H1 (cell line): ENCODE measurements around the gene PRELID2. TPM values are rescaled to one million over a fixed set of nuclear protein-coding genes. Genes with fewer than 3 reads are reported as not detected.

ENCODE experiments used
- CTCF ChIA-PET: fragments of 300-600 bp; sonication (Branson Sonifier 250); formaldehyde crosslinking; loops from one replicate; lab custom pipeline; 2021; ENCODE audit not compliant: partially characterized antibody; lab: Charles Lee
- POLR2A ChIA-PET: fragments of 300-600 bp; sonication (Branson Sonifier 250); formaldehyde crosslinking; loops from one replicate; lab custom pipeline; 2021; ENCODE audit warnings: inconsistent platforms; ENCODE audit not compliant: partially characterized antibody; lab: Charles Lee
- DNase-seq, 2 experiments: peaks; one replicate each; pipeline versions ENCODE4 v3.0.0 to v3.0.0-alpha.2; 2010 to 2022; ENCODE audit warnings: low spot score in 2 of 2, low read depth in 1 of 2, mixed read lengths in 1 of 2
- FAIRE-seq: peaks from 2 replicates; lab custom pipeline; 2011; peaks lifted over from hg19 to GRCh38; lab: Jason Lieb, UNC
- H2AFZ ChIP-seq: 2 replicates; pipeline ENCODE4 v1.8.1; 2012; ENCODE audit warnings: low read length, inconsistent platforms
- H2AK5ac ChIP-seq: 2 replicates; pipeline ENCODE4 v1.6.1; 2013; ENCODE audit warnings: low read depth, low read length
- H2BK120ac ChIP-seq: replicated peaks from 2 replicates; pipeline ENCODE3; 2013; ENCODE audit warnings: low read depth, low read length, inconsistent platforms
- H2BK12ac ChIP-seq: 2 replicates; pipeline ENCODE4 v1.6.1; 2013; ENCODE audit warnings: low read depth, low read length
- H2BK15ac ChIP-seq: 2 replicates; pipeline ENCODE4 v1.6.1; 2013; ENCODE audit warnings: low read length
- H2BK20ac ChIP-seq: 2 replicates; pipeline ENCODE4 v1.6.1; 2013; ENCODE audit warnings: low read length
- H2BK5ac ChIP-seq: 2 replicates; pipeline ENCODE4 v1.6.1; 2013; ENCODE audit warnings: low read depth, low read length
- H3K14ac ChIP-seq: 2 replicates; pipeline ENCODE4 v1.6.1; 2013; ENCODE audit warnings: inconsistent platforms; ENCODE audit not compliant: insufficient read length
- H3K18ac ChIP-seq: 2 replicates; pipeline ENCODE4 v1.6.1; 2013; ENCODE audit warnings: low read length; ENCODE audit errors: extremely low read depth
- H3K23ac ChIP-seq: 2 replicates; pipeline ENCODE4 v1.6.1; 2013; ENCODE audit warnings: inconsistent platforms; ENCODE audit not compliant: insufficient read length
- H3K23me2 ChIP-seq: 2 replicates; pipeline ENCODE4 v1.6.1; 2013; ENCODE audit warnings: low read depth, low read length
- H3K27ac ChIP-seq: 2 replicates; pipeline ENCODE4 v1.6.1; 2011; ENCODE audit warnings: low read depth, low read length, inconsistent platforms
- H3K27me3 ChIP-seq, 4 experiments: replicated peaks in 1 of 4; 1 replicate in 1 of 4; 2 replicates in 3 of 4; pipeline versions ENCODE4 v1.6.1 to v1.8.1; 2011 to 2013; ENCODE audit warnings: low read length in 3 of 4, mild to moderate bottlenecking in 3 of 4, inconsistent platforms in 2 of 4, mixed read lengths in 2 of 4, moderate library complexity in 1 of 4; ENCODE audit not compliant: control insufficient read depth in 3 of 4, insufficient read depth in 3 of 4; ENCODE audit errors: extremely low read depth in 1 of 4
- H3K36me3 ChIP-seq, 4 experiments: 2 replicates each; pipeline versions ENCODE4 v1.6.1 to v1.8.1; 2011 to 2013; ENCODE audit warnings: mild to moderate bottlenecking in 4 of 4, low read length in 3 of 4, moderate library complexity in 2 of 4, control low read depth in 1 of 4, inconsistent platforms in 1 of 4; ENCODE audit not compliant: insufficient read depth in 4 of 4, control insufficient read depth in 2 of 4
- H3K4ac ChIP-seq: replicated peaks from 2 replicates; pipeline ENCODE3; 2013; ENCODE audit warnings: low read length, low read depth, mixed read lengths, inconsistent platforms; ENCODE audit not compliant: insufficient read length
- H3K4me1 ChIP-seq, 4 experiments: replicated peaks in 1 of 4; 1 replicate in 1 of 4; 2 replicates in 3 of 4; pipeline versions ENCODE4 v1.6.1 to v1.8.1; 2011 to 2013; ENCODE audit warnings: low read length in 3 of 4, inconsistent platforms in 2 of 4, mixed read lengths in 1 of 4; ENCODE audit not compliant: insufficient read depth in 4 of 4, control insufficient read depth in 3 of 4
- H3K4me2 ChIP-seq, 2 experiments: 2 replicates each; pipeline versions ENCODE4 v1.6.1 to v1.8.1; 2011 to 2013; ENCODE audit warnings: low read depth in 2 of 2, low read length in 2 of 2, control low read depth in 1 of 2, inconsistent platforms in 1 of 2, mild to moderate bottlenecking in 1 of 2; ENCODE audit not compliant: insufficient read depth in 1 of 2
- H3K4me3 ChIP-seq, 4 experiments: fragments of 200-600, 300-600 bp in 1 of 4; sonication (generic), shearing (Covaris generic), sonication (Bioruptor Twin) in 1 of 4; 2 replicates each; pipeline versions ENCODE4 v1.5.1 to v1.8.1; 2011 to 2016; ENCODE audit warnings: low read length in 4 of 4, low read depth in 3 of 4, control low read depth in 2 of 4, inconsistent platforms in 2 of 4, mild to moderate bottlenecking in 2 of 4, mixed read lengths in 1 of 4, moderate library complexity in 1 of 4; ENCODE audit not compliant: insufficient read depth in 2 of 4; ENCODE audit errors: extremely low read depth in 1 of 4
- H3K56ac ChIP-seq: replicated peaks from 2 replicates; pipeline ENCODE3; 2013; ENCODE audit warnings: low read depth, mild to moderate bottlenecking, mixed read lengths, low read length, inconsistent platforms; ENCODE audit not compliant: insufficient read length
- H3K79me1 ChIP-seq: 2 replicates; pipeline ENCODE4 v1.6.1; 2013; ENCODE audit warnings: low read depth, low read length, control low read depth
- H3K79me2 ChIP-seq, 2 experiments: 2 replicates each; pipeline versions ENCODE4 v1.6.1 to v1.8.1; 2012 to 2013; ENCODE audit warnings: low read length in 2 of 2, mild to moderate bottlenecking in 2 of 2, inconsistent platforms in 1 of 2; ENCODE audit not compliant: insufficient read depth in 2 of 2, control insufficient read depth in 1 of 2
- H3K9ac ChIP-seq, 4 experiments: replicated peaks in 1 of 4; 1 replicate in 1 of 4; 2 replicates in 3 of 4; pipeline versions ENCODE4 v1.6.1 to v1.8.1; 2011 to 2013; ENCODE audit warnings: low read depth in 3 of 4, low read length in 3 of 4, control low read depth in 2 of 4, mild to moderate bottlenecking in 2 of 4, moderate library complexity in 2 of 4, inconsistent platforms in 1 of 4; ENCODE audit errors: extremely low read depth in 1 of 4
- H3K9me3 ChIP-seq, 2 experiments: 2 replicates each; pipeline versions ENCODE4 v1.6.1 to v1.8.1; 2012 to 2013; ENCODE audit warnings: mild to moderate bottlenecking in 2 of 2, moderate library complexity in 2 of 2, control low read depth in 1 of 2, inconsistent platforms in 1 of 2, low read depth in 1 of 2, low read length in 1 of 2, mixed read lengths in 1 of 2; ENCODE audit not compliant: insufficient read depth in 2 of 2
- H4K20me1 ChIP-seq, 2 experiments: replicated peaks in 1 of 2; 2 replicates each; pipeline versions ENCODE3 to v1.8.1; 2011 to 2013; ENCODE audit warnings: inconsistent platforms in 2 of 2, low read length in 2 of 2, mild to moderate bottlenecking in 1 of 2; ENCODE audit not compliant: insufficient read depth in 2 of 2, control insufficient read depth in 1 of 2
- H4K5ac ChIP-seq: 2 replicates; pipeline ENCODE4 v1.6.1; 2013; ENCODE audit warnings: low read length, low read depth, mixed read lengths, inconsistent platforms; ENCODE audit not compliant: insufficient read length
- H4K8ac ChIP-seq: 2 replicates; pipeline ENCODE4 v1.8.0; 2013; ENCODE audit warnings: mild to moderate bottlenecking, moderate library complexity, low read length, inconsistent platforms; ENCODE audit not compliant: insufficient read depth; ENCODE audit errors: extremely low read depth
- H4K91ac ChIP-seq: replicated peaks from 2 replicates; pipeline ENCODE3; 2013; ENCODE audit warnings: low read length, mixed read lengths, inconsistent platforms; ENCODE audit not compliant: insufficient read length
- ATF3 ChIP-seq: IDR thresholded peaks from 2 replicates; pipeline ENCODE4 v1.6.1; 2011; ENCODE audit warnings: low read depth, mild to moderate bottlenecking, low read length; ENCODE audit not compliant: insufficient read depth
- BCL11A ChIP-seq, 2 experiments: IDR thresholded peaks; one replicate each; pipeline ENCODE4 v1.6.1; 2011; ENCODE audit warnings: low read depth in 2 of 2, low read length in 2 of 2, mild to moderate bottlenecking in 2 of 2
- GABPA ChIP-seq: IDR thresholded peaks from 2 replicates; pipeline ENCODE4 v1.6.1; 2011; ENCODE audit warnings: mild to moderate bottlenecking, low read length, moderate library complexity, borderline replicate concordance; ENCODE audit not compliant: insufficient read depth
- GTF2F1 ChIP-seq: IDR thresholded peaks from 2 replicates; pipeline ENCODE4 v1.6.1; 2012; ENCODE audit warnings: low read depth, low read length, improper control_type of control experiment, borderline replicate concordance
- HDAC2 ChIP-seq, 2 experiments: fragments of 300-600 bp in 1 of 2; sonication (generic) in 1 of 2; IDR thresholded peaks; 2 replicates each; pipeline ENCODE4 v1.6.1; 2011 to 2012; ENCODE audit warnings: low read depth in 2 of 2, low read length in 2 of 2, mild to moderate bottlenecking in 2 of 2, moderate library complexity in 2 of 2, borderline replicate concordance in 1 of 2, inconsistent platforms in 1 of 2
- MAX ChIP-seq: IDR thresholded peaks from 2 replicates; pipeline ENCODE4 v1.6.1; 2012; ENCODE audit warnings: inconsistent platforms
- NRF1 ChIP-seq: IDR thresholded peaks from 2 replicates; pipeline ENCODE4 v1.6.1; 2011; ENCODE audit warnings: mild to moderate bottlenecking, low read depth, low read length, improper control_type of control experiment
- RBBP5 ChIP-seq: IDR thresholded peaks from 2 replicates; pipeline ENCODE4 v1.7.1; 2012; ENCODE audit warnings: low read depth, mild to moderate bottlenecking, inconsistent platforms, low read length, moderate library complexity, borderline replicate concordance
- SIRT6 ChIP-seq: IDR thresholded peaks from one replicate; pipeline ENCODE4 v1.7.1; 2012; ENCODE audit warnings: low read length, inconsistent platforms
- SRF ChIP-seq: IDR thresholded peaks from 2 replicates; pipeline ENCODE4 v1.6.1; 2011; ENCODE audit warnings: mild to moderate bottlenecking, low read depth, low read length, moderate library complexity
- TAF7 ChIP-seq: optimal IDR thresholded peaks from 2 replicates; pipeline ENCODE3; 2011; ENCODE audit warnings: low read depth, mild to moderate bottlenecking, inconsistent platforms, low read length, moderate library complexity, borderline replicate concordance
- WGBS, 2 experiments: shearing (Covaris generic) in 1 of 2; methylation state at CpG; one replicate each; pipeline versions ENCODE4 v1.1.6 to v1.1.7; 2013 to 2015; ENCODE audit warnings: low lambda C conversion rate in 2 of 2, mixed read lengths in 2 of 2, inconsistent platforms in 1 of 2, low coverage in 1 of 2, missing lambda C conversion rate in 1 of 2; ENCODE audit not compliant: insufficient replicate concordance in 2 of 2, insufficient coverage in 1 of 2, insufficient read length in 1 of 2; ENCODE audit errors: extremely low coverage in 1 of 2, missing lambda C conversion rate in 1 of 2; 5-methylcytosine and 5-hydroxymethylcytosine counted together
- polyA plus RNA-seq, 7 experiments: library from polyadenylated mRNA; depleted of rRNA in 3 of 7; stranded (reverse) in 5 of 7; unstranded in 2 of 7; fragments of >200 nt in 5 of 7; fragments of 200-250 nt in 2 of 7; gene quantifications; 1 replicate in 5 of 7; 2 replicates in 1 of 7; 4 replicates in 1 of 7; pipeline versions ENCODE4 v1.2.1 to v1.2.3, GENCODE V29; 2011 to 2013; ENCODE audit warnings: missing spikeins in 2 of 7, mixed read lengths in 2 of 7
- total RNA-seq: library from RNA; stranded (reverse); fragmentation: NEBNext Ultra II Directional; extraction: Animal tissue kit (Norgen Biotek cat#: 25700); gene quantifications from 2 replicates; pipeline ENCODE4 v1.2.1, GENCODE V29; 2021

PRELID2 gene
- total and polyA plus RNA-seq, 2 of the 8 experiments (the other 6 are each of a cell fraction or from before 2014, with no cell fraction given) = 2.2 to 7.8 TPM

- no peak within 1 kb of the TSS for H4K8ac ChIP-seq
- no peak within 1 kb of the TSS for H2BK12ac ChIP-seq
- H3K9ac ChIP-seq = no peak within 1 kb of the TSS
- no peaks in the 10 kb centered on the region for H3K23me2 ChIP-seq
- DNase-seq (no peak), FAIRE-seq (no peak)
- H3K14ac ChIP-seq = no peak within 1 kb of the TSS
- H3K79me1 ChIP-seq = no peaks in the 10 kb centered on the region
- H2AK5ac ChIP-seq = no peak within 1 kb of the TSS
- no peak within 1 kb of the TSS for H3K56ac ChIP-seq
- no peak within 1 kb of the TSS for H2BK5ac ChIP-seq
- ChIA-PET CTCF (interaction anchor here (1.8 kb wide), 1 partner anchor 15 kb away, joined by 10 read pairs; no protein-coding TSS in a partner anchor), POLR2A (no interaction called here)
- no peak within 1 kb of the TSS for H3K4me2 ChIP-seq
- no peak within 1 kb of the TSS for H2BK120ac ChIP-seq
- no peaks in the 10 kb centered on the region; a peak in 1 of 8 replicates for H3K36me3 ChIP-seq
- H3K79me2 ChIP-seq = no peaks in the 10 kb centered on the region
- H3K9me3 ChIP-seq = no peaks in the 10 kb centered on the region
- H2BK15ac ChIP-seq = no peak within 1 kb of the TSS
- H3K27ac ChIP-seq = no peak within 1 kb of the TSS
- H3K4me3 ChIP-seq = no peak within 1 kb of the TSS
- no peaks in the 10 kb centered on the region for H3K27me3 ChIP-seq
- H3K4me1 ChIP-seq = no peaks in the 10 kb centered on the region
- no peak within 1 kb of the TSS for H3K23ac ChIP-seq
- H3K18ac ChIP-seq = no peak within 1 kb of the TSS
- no peak within 1 kb of the TSS for H2AFZ ChIP-seq
- TF ChIP-seq HDAC2 (IDR thresholded peaks at IDR 0.05; ENCODE audit: borderline replicate concordance in 1 of 2, low read depth in 2 of 2, low read length in 2 of 2) (no peak), GTF2F1 (no peak), BCL11A (IDR thresholded peaks at IDR 0.05; ENCODE audit: low read depth in 2 of 2, low read length in 2 of 2) (no peak), NRF1 (no peak), RBBP5 (no peak), ATF3 (no peak), SRF (no peak), GABPA (no peak), TAF7 (no peak), SIRT6 (no peak), MAX (no peak)
- WGBS, 2 experiments = 56% methylated on average over 3 of the region's 3 CpGs; no CpG with 5 or more reads in 1 of the 2 experiments
- no peaks in the 10 kb centered on the region for H4K20me1 ChIP-seq
- H2BK20ac ChIP-seq = no peak within 1 kb of the TSS
- no peak within 1 kb of the TSS for H4K91ac ChIP-seq
- no peak within 1 kb of the TSS for H4K5ac ChIP-seq
- no peak within 1 kb of the TSS for H3K4ac ChIP-seq
These were observed 37.8 kb upstream of the PRELID2 start, which contains the start of gene GRXCR2 for GRCh38 chr5:145872914-145873313. Gene GRXCR2 (minus strand): TSS chr5:145873014. CDS start chr5:145872968, 46 bp downstream.
